ENCODE measurements around the gene STXBP1. TPM values are rescaled to one million over a fixed set of nuclear protein-coding genes. Genes with fewer than 3 reads are reported as not detected.

The STXBP1 gene
- total and polyA plus RNA-seq, 9 of the 15 experiments (the other 6 are each of a cell fraction or from before 2014, with no cell fraction given) = 4.6 to 35.1 (median 9.7) TPM

GRCh38 chr9:127698985-127699670, 87.1 kb downstream of the STXBP1 start (continued):
- TF ChIP-seq RFX7 (CRISPR knock-in tag; IDR thresholded peaks at IDR 0.05) = no peak
- TF ChIP-seq MTF1 (CRISPR knock-in tag; IDR thresholded peaks at IDR 0.05; ENCODE audit: borderline replicate concordance) = no peak
- TF ChIP-seq RBM34 (IDR thresholded peaks at IDR 0.05; ENCODE audit: borderline replicate concordance, insufficient read depth, low read length) = no peak
- TF ChIP-seq MTA2 (IDR thresholded peaks at IDR 0.05; ENCODE audit: low read depth) = no peak
- 0 out of 2 replicates have a peak, but pooled peaks have one; percentile 6 for TF ChIP-seq THRB (CRISPR knock-in tag; conservative IDR thresholded peaks at IDR 0.05)
- TF ChIP-seq USF2 (CRISPR knock-in tag; IDR thresholded peaks at IDR 0.05) = peak; percentile 74
- peak; percentile 93 for TF ChIP-seq CXXC5 (CRISPR knock-in tag; IDR thresholded peaks at IDR 0.05)
- 0 out of 4 replicates have a peak, but pooled peaks of 1 of the 2 experiments have one; percentile 27 for TF ChIP-seq BCLAF1 (IDR thresholded peaks at IDR 0.05; ENCODE audit: borderline replicate concordance in 1 of 2, control insufficient read depth in 1 of 2, low read depth in 2 of 2, low read length in 1 of 2)
- no peak for TF ChIP-seq DDX20 (tag; IDR thresholded peaks at IDR 0.05; ENCODE audit: low read depth)
- 0 out of 2 replicates have a peak, but pooled peaks have one; percentile 32 for TF ChIP-seq CREB1 (IDR thresholded peaks at IDR 0.05)
- peak; percentile 82 for TF ChIP-seq CREB1 (CRISPR knock-in tag; IDR thresholded peaks at IDR 0.05)
- TF ChIP-seq CEBPG (CRISPR knock-in tag; IDR thresholded peaks at IDR 0.05) = no peak
- TF ChIP-seq CEBPG (tag; conservative IDR thresholded peaks at IDR 0.05 in 1 of 2, IDR thresholded peaks at IDR 0.05 in 1 of 2) = no peak
- no peak for TF ChIP-seq ZNF174 (CRISPR knock-in tag; IDR thresholded peaks at IDR 0.05)
- TF ChIP-seq ZNF561 (CRISPR knock-in tag; conservative IDR thresholded peaks at IDR 0.05) = no peak
- TF ChIP-seq CCNT2 (IDR thresholded peaks at IDR 0.05; ENCODE audit: borderline replicate concordance, extremely low read depth, insufficient read length, low read depth, low read length) = peak; percentile 19
- no peak for TF ChIP-seq TAL1 (IDR thresholded peaks at IDR 0.05)
- TF ChIP-seq DLX4 (CRISPR knock-in tag; IDR thresholded peaks at IDR 0.05) = no peak
- TF ChIP-seq KAT7 (CRISPR knock-in tag; IDR thresholded peaks at IDR 0.05; ENCODE audit: borderline replicate concordance) = no peak; the same call in 1 of the 2 replicates

All from K562 (cell line).